Epithelial cell of proximal tubule (primary cell): ENCODE measurements around the gene CORO2A. TPM values are rescaled to one million over a fixed set of nuclear protein-coding genes. Genes with fewer than 3 reads are reported as not detected.
"Not testable (repeated sequence)": the region's sequence is repeated elsewhere in the genome, so short reads cannot be mapped to it uniquely, and the experiment has no call there.

Experiments used
- DNase-seq: peaks from one replicate; pipeline ENCODE4 v3.0.0-alpha.2; 2011; ENCODE audit warnings: low read depth
- H3K4me3 ChIP-seq: 2 replicates; pipeline ENCODE4 v1.5.1; 2011; ENCODE audit warnings: low read depth, mild to moderate bottlenecking, low read length
- CTCF ChIP-seq: conservative IDR thresholded peaks from 2 replicates; pipeline ENCODE4 v1.5.1; 2012; ENCODE audit warnings: low read depth, mild to moderate bottlenecking, low read length
- total RNA-seq: library from RNA; depleted of rRNA; stranded (reverse); fragments of >200 nt; gene quantifications from 2 replicates; pipeline ENCODE4 v1.2.3, GENCODE V29; 2015

Gene CORO2A
- total RNA-seq, 1 donor from 2014 or later: 5.7 TPM

GRCh38 chr9:98117984-98118639, 74.3 kb downstream of the CORO2A start:
- peak overlapping the region; percentile 72 for H3K4me3 ChIP-seq
- no peak for DNase-seq
- TF ChIP-seq CTCF: peak; percentile 58

DNA sequence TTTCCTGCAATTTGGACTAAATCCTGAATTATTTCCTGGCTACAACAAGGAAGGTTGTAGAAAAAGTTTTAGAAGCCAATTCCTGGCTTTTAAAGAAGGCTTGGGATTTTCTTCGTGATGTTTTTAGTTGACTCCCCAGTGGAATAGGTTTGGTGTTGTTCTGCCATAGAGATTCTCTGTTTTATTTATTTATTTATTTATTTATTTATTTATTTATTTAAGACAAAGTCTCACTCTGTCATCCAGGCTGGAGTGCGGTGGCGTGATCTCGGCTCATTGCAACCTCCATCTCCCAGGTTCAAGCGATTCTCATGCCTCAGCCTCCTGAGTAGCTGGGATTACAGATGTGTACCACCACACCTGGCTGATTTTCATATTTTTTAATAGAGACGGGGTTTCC, 75.3 kb downstream of the CORO2A start:
- not testable (repeated sequence) for H3K4me3 ChIP-seq, DNase-seq

DNA sequence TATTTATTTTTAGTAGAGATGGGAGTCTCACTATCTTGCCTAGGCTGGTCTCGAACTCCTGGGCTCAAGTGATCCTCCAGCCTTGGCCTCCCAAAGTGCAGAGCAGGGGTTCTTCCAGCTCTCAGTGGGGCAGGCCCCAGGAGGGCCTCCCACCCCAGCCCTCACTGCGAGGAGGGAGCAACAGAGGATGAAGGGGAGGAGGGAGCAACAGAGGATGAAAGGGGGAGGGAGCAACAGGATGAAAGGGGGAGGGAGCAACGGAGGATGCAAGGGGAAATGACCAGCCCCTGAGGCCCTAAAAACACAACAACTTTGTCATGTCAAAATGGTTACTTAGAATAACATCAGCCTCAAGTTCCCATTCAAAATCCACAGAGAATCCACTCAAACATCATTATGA, 83.4 kb downstream of the CORO2A start:
- no peak overlapping the region for H3K4me3 ChIP-seq
- no peak for DNase-seq
- no peak for TF ChIP-seq CTCF

DNA sequence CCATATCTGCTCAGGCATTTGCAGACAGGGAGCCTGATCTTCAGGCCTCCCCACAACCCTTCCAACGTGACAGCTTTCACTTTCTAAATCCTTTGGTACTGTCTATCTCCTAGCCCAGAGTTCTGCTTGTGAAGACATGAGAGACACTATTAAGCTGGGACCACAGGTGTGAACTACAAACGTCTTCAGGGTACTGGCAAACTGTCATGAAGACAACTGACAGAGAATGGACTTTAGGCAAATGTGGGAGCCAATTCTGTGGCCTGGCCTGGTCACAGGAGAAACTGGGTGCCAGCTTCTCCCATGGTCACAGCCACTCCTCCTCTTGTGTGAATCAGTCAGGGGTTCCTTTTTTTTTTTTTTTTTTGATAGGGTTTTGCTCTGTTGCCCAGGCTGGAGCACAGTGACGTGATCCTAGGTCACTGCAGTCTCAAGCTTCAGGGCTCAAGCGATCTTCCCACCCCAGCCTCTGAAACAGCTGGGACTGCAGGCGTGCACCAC, 83.9 kb downstream of the CORO2A start:
- no peak for DNase-seq
- H3K4me3 ChIP-seq: no peak overlapping the region
- no peak for TF ChIP-seq CTCF

DNA sequence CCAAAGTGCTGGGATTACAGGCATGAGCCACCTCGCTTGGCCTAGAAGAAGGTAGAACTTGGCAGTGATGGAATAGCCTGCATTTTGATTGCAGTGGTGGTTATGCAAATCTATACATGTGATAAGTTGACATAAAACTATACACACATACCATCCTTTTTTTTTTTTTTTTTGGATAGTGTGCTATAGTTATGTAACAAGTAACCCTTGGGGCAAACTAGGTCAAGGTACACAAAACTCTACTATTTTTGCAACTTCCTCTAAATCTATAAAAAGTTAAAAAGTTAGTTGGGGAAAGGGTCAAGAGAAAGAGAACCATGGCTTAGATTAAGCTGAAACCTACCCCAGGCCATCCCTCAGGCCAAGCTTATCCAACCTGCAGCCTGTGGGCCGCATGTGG, 84.5 kb downstream of the CORO2A start:
- no peak overlapping the region for H3K4me3 ChIP-seq
- no peak for TF ChIP-seq CTCF
- no peak for DNase-seq

GRCh38 chr9:98105006-98105405, 87.4 kb downstream of the CORO2A start:
- H3K4me3 ChIP-seq: no peak overlapping the region
- DNase-seq: no peak
- no peak for TF ChIP-seq CTCF

- no peak for TF ChIP-seq CTCF
- no peak for DNase-seq
- H3K4me3 ChIP-seq: no peak overlapping the region
Measured at GRCh38 chr9:98104445-98104881, 88.0 kb downstream of the CORO2A start.
